ENCODE results near the gene C16orf78.

DNA sequence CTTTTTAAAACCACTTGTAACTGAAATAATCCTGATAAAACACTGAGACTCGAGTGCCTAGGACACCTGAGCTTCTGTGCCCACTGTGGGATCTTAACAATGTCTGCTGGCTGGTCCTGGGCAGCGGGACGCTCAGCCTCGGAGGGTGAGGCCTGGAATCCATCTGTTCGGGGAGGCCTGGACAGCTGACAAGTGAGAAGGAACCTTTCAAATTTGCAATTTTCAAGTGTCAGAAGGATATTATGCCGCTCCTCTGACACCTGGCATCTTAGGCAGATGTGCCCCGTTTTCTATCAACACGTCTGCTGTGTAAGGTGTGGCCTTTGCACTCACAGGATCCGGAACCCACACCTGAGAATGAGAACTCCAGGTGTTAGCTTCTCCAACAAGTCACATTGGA, 33.1 kb upstream of the C16orf78 start:
- no peak for TF ChIP-seq EP300 (IDR thresholded peaks at IDR 0.05)
- TF ChIP-seq, protein P1, sequence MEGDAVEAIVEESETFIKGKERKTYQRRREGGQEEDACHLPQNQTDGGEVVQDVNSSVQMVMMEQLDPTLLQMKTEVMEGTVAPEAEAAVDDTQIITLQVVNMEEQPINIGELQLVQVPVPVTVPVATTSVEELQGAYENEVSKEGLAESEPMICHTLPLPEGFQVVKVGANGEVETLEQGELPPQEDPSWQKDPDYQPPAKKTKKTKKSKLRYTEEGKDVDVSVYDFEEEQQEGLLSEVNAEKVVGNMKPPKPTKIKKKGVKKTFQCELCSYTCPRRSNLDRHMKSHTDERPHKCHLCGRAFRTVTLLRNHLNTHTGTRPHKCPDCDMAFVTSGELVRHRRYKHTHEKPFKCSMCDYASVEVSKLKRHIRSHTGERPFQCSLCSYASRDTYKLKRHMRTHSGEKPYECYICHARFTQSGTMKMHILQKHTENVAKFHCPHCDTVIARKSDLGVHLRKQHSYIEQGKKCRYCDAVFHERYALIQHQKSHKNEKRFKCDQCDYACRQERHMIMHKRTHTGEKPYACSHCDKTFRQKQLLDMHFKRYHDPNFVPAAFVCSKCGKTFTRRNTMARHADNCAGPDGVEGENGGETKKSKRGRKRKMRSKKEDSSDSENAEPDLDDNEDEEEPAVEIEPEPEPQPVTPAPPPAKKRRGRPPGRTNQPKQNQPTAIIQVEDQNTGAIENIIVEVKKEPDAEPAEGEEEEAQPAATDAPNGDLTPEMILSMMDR (IDR thresholded peaks at IDR 0.05) = no peak

Data from ovary (tissue), 3 donors.